ENCODE data around the gene ZSCAN22. TPM values are rescaled to one million over a fixed set of nuclear protein-coding genes. Genes with fewer than 3 reads are reported as not detected.

The ZSCAN22 gene
- total and polyA plus RNA-seq, 2 donors (not counting 1 experiment from before 2014, with no cell fraction given): 2.8 to 7.1 TPM

- DNase-seq (peak; percentile 63), ATAC-seq (ENCODE audit: low read depth) (no peak)
- peaks cover 15% of the 10 kb centered on the region for H3K4me1 Mint-ChIP-seq
- no peaks in the 10 kb centered on the region for H3K79me2 ChIP-seq (ENCODE audit: control insufficient read depth, insufficient read depth, low read length)
- H3K9me3 Mint-ChIP-seq (ENCODE audit: insufficient read depth): no peaks in the 10 kb centered on the region
- peak overlapping the region; percentile 27 for H2AFZ ChIP-seq (ENCODE audit: insufficient read depth, low read depth, low read length, poor library complexity, severe bottlenecking)
- no peak overlapping the region for H3K9ac ChIP-seq (ENCODE audit: low read length)
- H3K27ac Mint-ChIP-seq: peak overlapping the region; percentile 84
- peaks cover 11 to 27% of the 10 kb centered on the region in 2 donors for H3K4me1 ChIP-seq (ENCODE audit: control insufficient read depth in 2 of 2, insufficient read depth in 2 of 2, low read length in 2 of 2)
- WGBS (ENCODE audit: insufficient coverage): 2% methylated on average over 5 of the region's 5 CpGs
- H4K20me1 ChIP-seq (ENCODE audit: control insufficient read depth, insufficient read depth, low read length, poor library complexity, severe bottlenecking): no peaks in the 10 kb centered on the region
- CTCF ChIA-PET: no interaction called here
- TF ChIP-seq EZH2 (IDR thresholded peaks at IDR 0.05; ENCODE audit: borderline replicate concordance, insufficient read depth, low read depth, low read length, poor library complexity, severe bottlenecking) (no peak), CTCF (IDR thresholded peaks at IDR 0.05) (no peak)
- peak overlapping the region in 1 of 2 donors; percentile 54 for H3K27ac ChIP-seq (ENCODE audit: low read length in 2 of 2)
- no peaks in the 10 kb centered on the region for H3K27me3 ChIP-seq (replicated peaks in 1 of 4; ENCODE audit: control extremely low read depth in 1 of 4, control insufficient read depth in 3 of 4, insufficient read depth in 4 of 4, low read length in 3 of 4)
- POLR2A ChIA-PET: interaction anchor here (0.9 to 3.7 kb wide), 3 partner anchors 17 to 23 kb away, joined by 3 to 35 read pairs (median 18); partner anchors contain the start of genes RPS5 and ZNF837
- H3K9me3 ChIP-seq (ENCODE audit: control extremely low read depth in 1 of 3, control insufficient read depth in 2 of 3, insufficient read depth in 1 of 3, low read length in 2 of 3): peaks cover 0 to 3% (median 0%) of the 10 kb centered on the region in 3 donors
- peak overlapping the region; percentile 45 for H3K4me2 ChIP-seq (replicated peaks; ENCODE audit: low read depth, low read length, poor library complexity, severe bottlenecking)
- no peaks in the 10 kb centered on the region for H3K36me3 ChIP-seq (replicated peaks in 1 of 2; ENCODE audit: control extremely low read depth in 1 of 2, control insufficient read depth in 1 of 2, extremely low read depth in 1 of 2, insufficient read depth in 2 of 2, low read length in 1 of 2)
- intact Hi-C loops (cut with micrococcal nuclease): loop anchor here (5.0 kb wide), 2 partner anchors 88 to 113 kb away; partner anchors contain the start of genes ZNF324B and ZNF446
- peak overlapping the region; percentile 72 for H3K4me3 Mint-ChIP-seq
- peaks cover 3% of the 10 kb centered on the region for H3K27me3 Mint-ChIP-seq
- H3K4me3 ChIP-seq (ENCODE audit: control extremely low read depth in 1 of 5, extremely low read depth in 1 of 5, insufficient read depth in 1 of 5, low read depth in 2 of 5, low read length in 4 of 5): no peak overlapping the region
These were observed 37.4 kb downstream of the ZSCAN22 start for GRCh38 chr19:58364146-58364545.

- DNase-seq (no peak), ATAC-seq (ENCODE audit: low read depth) (no peak)
- Histone ChIP-seq H3K4me1 (ENCODE audit: control insufficient read depth in 2 of 2, insufficient read depth in 2 of 2, low read length in 2 of 2) (peaks cover 10 to 23% of the 10 kb centered on the region in 2 donors), H3K27ac (ENCODE audit: low read length in 2 of 2) (no peak overlapping the region), H4K20me1 (ENCODE audit: control insufficient read depth, insufficient read depth, low read length, poor library complexity, severe bottlenecking) (no peaks in the 10 kb centered on the region), H3K9ac (ENCODE audit: low read length) (no peak overlapping the region), H3K9me3 (ENCODE audit: control extremely low read depth in 1 of 3, control insufficient read depth in 2 of 3, insufficient read depth in 1 of 3, low read length in 2 of 3) (peaks cover 0 to 3% (median 0%) of the 10 kb centered on the region in 3 donors), H3K36me3 (replicated peaks in 1 of 2; ENCODE audit: control extremely low read depth in 1 of 2, control insufficient read depth in 1 of 2, extremely low read depth in 1 of 2, insufficient read depth in 2 of 2, low read length in 1 of 2) (no peaks in the 10 kb centered on the region), H3K4me2 (replicated peaks; ENCODE audit: low read depth, low read length, poor library complexity, severe bottlenecking) (no peak overlapping the region), H3K27me3 (replicated peaks in 1 of 4; ENCODE audit: control extremely low read depth in 1 of 4, control insufficient read depth in 3 of 4, insufficient read depth in 4 of 4, low read length in 3 of 4) (no peaks in the 10 kb centered on the region), H3K79me2 (ENCODE audit: control insufficient read depth, insufficient read depth, low read length) (no peaks in the 10 kb centered on the region), H3K4me3 (ENCODE audit: control extremely low read depth in 1 of 5, extremely low read depth in 1 of 5, insufficient read depth in 1 of 5, low read depth in 2 of 5, low read length in 4 of 5) (no peak overlapping the region), H2AFZ (ENCODE audit: insufficient read depth, low read depth, low read length, poor library complexity, severe bottlenecking) (no peak overlapping the region)
- intact Hi-C loops (cut with micrococcal nuclease): no loop called here
- WGBS (ENCODE audit: insufficient coverage): 96% methylated on average over 31 of the region's 32 CpGs
- H3K4me3 Mint-ChIP-seq: no peak overlapping the region
- no peak overlapping the region for H3K27ac Mint-ChIP-seq
- TF ChIP-seq EZH2 (IDR thresholded peaks at IDR 0.05; ENCODE audit: borderline replicate concordance, insufficient read depth, low read depth, low read length, poor library complexity, severe bottlenecking) (no peak), CTCF (IDR thresholded peaks at IDR 0.05) (no peak)
- no peaks in the 10 kb centered on the region for H3K9me3 Mint-ChIP-seq (ENCODE audit: insufficient read depth)
- CTCF ChIA-PET: no interaction called here
- POLR2A ChIA-PET: no interaction called here
- no peaks in the 10 kb centered on the region for H3K27me3 Mint-ChIP-seq
- peaks cover 14% of the 10 kb centered on the region for H3K4me1 Mint-ChIP-seq
These were observed 40.0 kb downstream of the ZSCAN22 start for GRCh38 chr19:58366585-58367430.

Data from B cell (primary cell).